Motor neuron (in vitro differentiated cells): ENCODE data around the gene FCGBP. TPM values are rescaled to one million over a fixed set of nuclear protein-coding genes. Genes with fewer than 3 reads are reported as not detected.
"Not testable (repeated sequence)": the region's sequence is repeated elsewhere in the genome, so short reads cannot be mapped to it uniquely, and the experiment has no call there.

ENCODE experiments used
- ATAC-seq, 8 experiments: fragments of 200-7000 bp; cut with Tn5 transposase; replicated peaks in 6 of 8; 2 replicates each; pipeline ENCODE4 v1.8.0; 2021; ENCODE audit warnings: mild to moderate bottlenecking in 8 of 8, moderate library complexity in 8 of 8
- H3K27ac ChIP-seq, 2 donors: fragments of 250-450 bp; sonication (Bioruptor Pico); 2 replicates each; pipeline ENCODE4 v1.9.0; 2021; ENCODE audit warnings: antibody characterized with exemption in 2 of 2, mild to moderate bottlenecking in 2 of 2, moderate library complexity in 1 of 2
- H3K4me1 ChIP-seq, 2 donors: fragments of 250-450 bp; sonication (Bioruptor Pico); replicated peaks in 1 of 2; 2 replicates each; pipeline ENCODE4 v1.6.1; 2021; ENCODE audit warnings: antibody characterized with exemption in 2 of 2, mild to moderate bottlenecking in 2 of 2, moderate library complexity in 1 of 2
- H3K4me3 ChIP-seq, 5 donors: fragments of 250-450 bp; sonication (Bioruptor Pico); 2 replicates each; pipeline ENCODE4 v1.9.0; 2021; ENCODE audit warnings: antibody characterized with exemption in 5 of 5, mild to moderate bottlenecking in 5 of 5, moderate library complexity in 4 of 5
- WGBS, 10 experiments: fragments of 450-650 bp; shearing (Covaris generic); methylation state at CpG; one replicate each; pipeline ENCODE4 v1.0.0; 2022; 5-methylcytosine and 5-hydroxymethylcytosine counted together
- in situ Hi-C, 9 experiments: fragments of 400-800 bp; cut with MboI; loops; one replicate each; pipeline ENCODE4 v1.15.0; 2021; ENCODE audit warnings: low sequenced_read_pairs in 9 of 9, low pct_unique_long_range_greater_than_20kb in 2 of 9; ENCODE audit not compliant: unreplicated experiment in 9 of 9
- total RNA-seq, 8 experiments: library from RNA; unstranded; fragments of 300-600 nt; gene quantifications; 2 replicates each; pipeline versions ENCODE4 v1.2.3 to v1.2.4, GENCODE V29; 2022

Gene FCGBP
- total RNA-seq, 8 experiments from 2014 or later, result 0.22 to 1.4 (median 0.56) TPM

- H3K27ac ChIP-seq, result no peak overlapping the region
- no peaks in the 10 kb centered on the region for H3K4me1 ChIP-seq
- peak in 2 of 8 experiments; percentile 24 to 92 for ATAC-seq
- 0 to 100% (median 60%) methylated on average over 1 to 5 of the region's 5 CpGs; no CpG with 5 or more reads in 5 of the 10 experiments for WGBS, 10 experiments
- H3K4me3 ChIP-seq, result no peak overlapping the region
- in situ Hi-C loops, result no loop called here
Measured at GRCh38 chr19:39906820-39907611, 27.4 kb downstream of the FCGBP start.

- 24 to 95% (median 72%) methylated on average over 1 to 5 of the region's 8 CpGs; no CpG with 5 or more reads in 5 of the 10 experiments for WGBS, 10 experiments
- Histone ChIP-seq H3K4me1 (no peaks in the 10 kb centered on the region), H3K27ac (no peak overlapping the region), H3K4me3 (no peak overlapping the region)
- ATAC-seq, result no peak
- in situ Hi-C loops, result no loop called here
Measured at GRCh38 chr19:39906283-39906682, 28.2 kb downstream of the FCGBP start.

- WGBS, 10 experiments, result no CpG with 5 or more reads among the region's 8 CpGs
- peak in 3 of 8 experiments; percentile 19 to 64 (median 45) for ATAC-seq
- in situ Hi-C loops, H3K4me1 ChIP-seq, H3K4me3 ChIP-seq, H3K27ac ChIP-seq: not testable (repeated sequence)
Measured at GRCh38 chr19:39903486-39904091, 30.8 kb downstream of the FCGBP start.

GRCh38 chr19:39902326-39902725 is 32.1 kb downstream of the FCGBP start:
- H3K27ac ChIP-seq, H3K4me3 ChIP-seq, in situ Hi-C loops, H3K4me1 ChIP-seq, ATAC-seq: not testable (repeated sequence)
- no CpG with 5 or more reads among the region's 15 CpGs for WGBS, 10 experiments

GRCh38 chr19:39901681-39902080 is 32.8 kb downstream of the FCGBP start:
- H3K27ac ChIP-seq, ATAC-seq, H3K4me1 ChIP-seq, in situ Hi-C loops, H3K4me3 ChIP-seq: not testable (repeated sequence)
- no CpG with 5 or more reads among the region's 7 CpGs for WGBS, 10 experiments

- H3K27ac ChIP-seq, ATAC-seq, H3K4me1 ChIP-seq, H3K4me3 ChIP-seq, in situ Hi-C loops: not testable (repeated sequence)
- no CpG with 5 or more reads among the region's 6 CpGs for WGBS, 10 experiments
Measured at GRCh38 chr19:39898858-39899257, 35.6 kb downstream of the FCGBP start.

GRCh38 chr19:39897511-39898245 is 36.8 kb downstream of the FCGBP start:
- H3K4me3 ChIP-seq, H3K27ac ChIP-seq, H3K4me1 ChIP-seq, in situ Hi-C loops: not testable (repeated sequence)
- peak in 7 of 8 experiments; percentile 21 to 93 (median 62) for ATAC-seq
- no CpG with 5 or more reads among the region's 13 CpGs for WGBS, 10 experiments

- H3K27ac ChIP-seq, H3K4me1 ChIP-seq, ATAC-seq, in situ Hi-C loops, H3K4me3 ChIP-seq: not testable (repeated sequence)
- WGBS, 10 experiments, result 41 to 93% (median 74%) methylated on average over 2 to 6 of the region's 11 CpGs; no CpG with 5 or more reads in 6 of the 10 experiments
Measured at GRCh38 chr19:39895096-39895495, 39.3 kb downstream of the FCGBP start.

- H3K4me3 ChIP-seq, in situ Hi-C loops, H3K4me1 ChIP-seq, ATAC-seq, H3K27ac ChIP-seq: not testable (repeated sequence)
- no CpG with 5 or more reads among the region's 16 CpGs for WGBS, 10 experiments
Measured at GRCh38 chr19:39894236-39894606, 40.2 kb downstream of the FCGBP start.

GRCh38 chr19:39893366-39894235 is 40.8 kb downstream of the FCGBP start:
- 30 to 83% (median 61%) methylated on average over 1 to 7 of the region's 29 CpGs; no CpG with 5 or more reads in 1 of the 10 experiments for WGBS, 10 experiments
- H3K27ac ChIP-seq, in situ Hi-C loops, H3K4me1 ChIP-seq, H3K4me3 ChIP-seq, ATAC-seq: not testable (repeated sequence)

- H3K27ac ChIP-seq, ATAC-seq, in situ Hi-C loops, H3K4me1 ChIP-seq, H3K4me3 ChIP-seq: not testable (repeated sequence)
- WGBS, 10 experiments, result 20 to 75% (median 55%) methylated on average over 2 to 5 of the region's 5 CpGs
Measured at GRCh38 chr19:39892506-39892902, 41.9 kb downstream of the FCGBP start.

GRCh38 chr19:39891660-39892505 is 42.6 kb downstream of the FCGBP start:
- WGBS, 10 experiments, result 46 to 100% (median 79%) methylated on average over 1 to 27 of the region's 64 CpGs
- peak in 6 of 8 experiments; percentile 21 to 80 (median 60) for ATAC-seq
- H3K4me3 ChIP-seq, H3K4me1 ChIP-seq, in situ Hi-C loops, H3K27ac ChIP-seq: not testable (repeated sequence)
